ENCODE measurements around the gene CAMK2D.

- TF ChIP-seq, protein P1, sequence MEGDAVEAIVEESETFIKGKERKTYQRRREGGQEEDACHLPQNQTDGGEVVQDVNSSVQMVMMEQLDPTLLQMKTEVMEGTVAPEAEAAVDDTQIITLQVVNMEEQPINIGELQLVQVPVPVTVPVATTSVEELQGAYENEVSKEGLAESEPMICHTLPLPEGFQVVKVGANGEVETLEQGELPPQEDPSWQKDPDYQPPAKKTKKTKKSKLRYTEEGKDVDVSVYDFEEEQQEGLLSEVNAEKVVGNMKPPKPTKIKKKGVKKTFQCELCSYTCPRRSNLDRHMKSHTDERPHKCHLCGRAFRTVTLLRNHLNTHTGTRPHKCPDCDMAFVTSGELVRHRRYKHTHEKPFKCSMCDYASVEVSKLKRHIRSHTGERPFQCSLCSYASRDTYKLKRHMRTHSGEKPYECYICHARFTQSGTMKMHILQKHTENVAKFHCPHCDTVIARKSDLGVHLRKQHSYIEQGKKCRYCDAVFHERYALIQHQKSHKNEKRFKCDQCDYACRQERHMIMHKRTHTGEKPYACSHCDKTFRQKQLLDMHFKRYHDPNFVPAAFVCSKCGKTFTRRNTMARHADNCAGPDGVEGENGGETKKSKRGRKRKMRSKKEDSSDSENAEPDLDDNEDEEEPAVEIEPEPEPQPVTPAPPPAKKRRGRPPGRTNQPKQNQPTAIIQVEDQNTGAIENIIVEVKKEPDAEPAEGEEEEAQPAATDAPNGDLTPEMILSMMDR (IDR thresholded peaks at IDR 0.05) = no peak
- TF ChIP-seq EP300 (IDR thresholded peaks at IDR 0.05) = no peak
These were observed 132.8 kb downstream of the CAMK2D start for GRCh38 chr4:113628711-113629110.
